GM19372 (cell line): ENCODE results near the gene GLP1R.

Experiments used
- ATAC-seq: cut with Tn5 transposase; IDR thresholded peaks from one replicate; pipeline ENCODE4 v1.9.1; 2021; ENCODE audit warnings: mild to moderate bottlenecking, low read depth, moderate library complexity; ENCODE audit not compliant: unreplicated experiment

The GLP1R gene

GRCh38 chr6:39083231-39083634, 34.7 kb downstream of the GLP1R start:
- ATAC-seq: no peak

GRCh38 chr6:39084506-39084905, 35.9 kb downstream of the GLP1R start:
- ATAC-seq: no peak

DNA sequence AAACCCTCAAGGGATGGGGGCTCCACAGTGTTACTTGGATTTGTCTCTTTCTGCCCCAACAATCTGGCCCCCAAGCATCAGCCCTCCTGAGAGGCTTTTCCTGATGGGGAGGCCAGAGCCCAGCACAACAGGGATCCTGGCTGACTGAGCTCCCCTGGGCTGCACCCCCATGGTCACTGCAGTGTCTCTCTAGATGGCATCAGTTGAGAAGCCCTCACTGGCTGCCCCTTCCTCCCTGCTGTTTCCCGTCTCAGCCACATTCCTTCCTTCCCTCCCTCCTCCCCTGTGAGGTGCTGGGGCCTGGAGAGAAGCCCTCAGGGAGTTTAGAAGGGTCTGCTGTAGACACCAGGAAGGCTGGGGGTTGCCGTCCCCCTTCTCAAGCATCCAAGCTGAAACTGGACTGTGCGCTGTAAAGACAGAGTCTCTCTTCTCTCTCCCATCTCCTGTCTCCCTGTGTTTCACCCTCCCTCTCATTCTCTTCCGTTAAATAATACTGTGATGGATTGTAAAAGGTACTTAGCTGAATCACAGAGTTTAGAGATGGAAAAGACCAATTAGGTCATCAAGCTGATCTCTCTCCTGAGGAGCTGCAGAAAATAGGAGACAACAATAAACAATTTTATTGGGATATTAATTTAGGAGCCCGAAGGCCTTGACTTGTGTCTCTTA, 36.7 kb downstream of the GLP1R start:
- ATAC-seq: no peak

DNA sequence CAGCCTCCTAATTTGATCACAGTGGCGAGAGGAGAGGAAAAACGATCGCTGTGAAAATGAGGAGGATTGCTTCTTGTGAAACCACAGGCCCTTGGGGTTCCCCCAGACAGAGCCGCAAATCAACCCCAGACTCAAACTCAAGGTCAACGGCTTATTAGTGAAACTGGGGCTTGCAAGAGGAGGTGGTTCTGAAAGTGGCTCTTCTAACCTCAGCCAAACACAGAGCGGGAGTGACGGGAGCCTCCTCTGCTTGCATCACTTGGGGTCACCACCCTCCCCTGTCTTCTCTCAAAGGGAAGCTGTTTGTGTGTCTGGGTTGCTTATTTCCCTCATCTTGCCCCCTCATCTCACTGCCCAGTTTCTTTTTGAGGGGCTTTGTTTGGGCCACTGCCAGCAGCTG, 37.7 kb downstream of the GLP1R start:
- peak; percentile 90 for ATAC-seq

DNA sequence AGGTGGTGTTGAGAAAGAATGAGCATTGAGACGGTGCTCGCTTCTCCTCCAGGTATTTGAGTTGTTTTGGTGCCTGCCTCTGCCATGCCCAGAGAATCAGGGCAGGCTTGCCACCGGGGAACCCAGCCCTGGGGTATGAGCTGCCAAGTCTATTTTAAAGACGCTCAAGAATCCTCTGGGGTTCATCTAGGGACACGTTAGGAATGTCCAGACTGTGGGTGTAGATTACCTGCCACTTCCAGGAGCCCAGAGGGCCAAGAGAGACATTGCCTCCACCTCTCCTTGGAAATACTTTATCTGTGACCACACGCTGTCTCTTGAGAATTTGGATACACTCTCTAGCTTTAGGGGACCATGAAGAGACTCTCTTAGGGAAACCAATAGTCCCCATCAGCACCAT, 38.1 kb downstream of the GLP1R start:
- ATAC-seq: no peak

GRCh38 chr6:39087197-39087596, 38.6 kb downstream of the GLP1R start:
- no peak for ATAC-seq

DNA sequence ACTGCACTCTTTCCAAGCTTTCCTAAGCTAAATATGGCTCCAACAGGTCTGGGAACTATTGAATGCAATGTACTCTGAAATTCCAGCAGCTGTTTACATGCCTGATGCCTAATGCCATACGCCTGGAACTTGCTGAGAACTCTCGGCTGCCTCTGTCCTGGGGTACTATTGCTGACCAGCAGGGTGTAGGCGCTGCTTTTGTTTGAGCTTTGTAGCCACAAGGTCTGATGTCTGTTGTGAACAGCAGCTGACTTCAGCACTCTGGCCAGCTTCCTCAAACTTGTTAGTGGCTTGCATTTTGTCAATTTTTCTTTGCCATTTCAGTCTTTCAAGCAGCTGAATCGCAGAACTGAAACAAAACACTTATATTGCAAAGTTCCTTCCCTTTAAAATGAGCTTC, 39.8 kb downstream of the GLP1R start:
- ATAC-seq: no peak

DNA sequence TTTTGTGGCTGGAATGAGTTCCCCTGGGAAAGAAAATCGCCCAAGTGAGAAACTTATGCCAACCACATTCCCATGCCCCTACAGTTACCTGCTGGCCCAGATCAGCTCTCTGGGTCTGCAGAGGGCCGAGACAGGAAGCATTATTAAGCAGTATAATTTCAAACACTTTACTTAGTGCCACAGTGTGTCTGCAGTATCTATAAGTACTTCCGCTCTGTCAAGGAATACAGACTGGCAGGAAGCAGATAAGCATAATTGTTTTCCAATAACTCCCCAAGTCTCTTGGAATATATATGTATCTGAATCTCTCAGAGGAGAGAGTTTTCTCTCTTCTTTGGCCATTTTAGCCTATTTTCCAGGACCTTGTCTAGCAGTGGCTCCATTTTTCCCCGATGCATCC, 41.5 kb downstream of the GLP1R start:
- no peak for ATAC-seq

DNA sequence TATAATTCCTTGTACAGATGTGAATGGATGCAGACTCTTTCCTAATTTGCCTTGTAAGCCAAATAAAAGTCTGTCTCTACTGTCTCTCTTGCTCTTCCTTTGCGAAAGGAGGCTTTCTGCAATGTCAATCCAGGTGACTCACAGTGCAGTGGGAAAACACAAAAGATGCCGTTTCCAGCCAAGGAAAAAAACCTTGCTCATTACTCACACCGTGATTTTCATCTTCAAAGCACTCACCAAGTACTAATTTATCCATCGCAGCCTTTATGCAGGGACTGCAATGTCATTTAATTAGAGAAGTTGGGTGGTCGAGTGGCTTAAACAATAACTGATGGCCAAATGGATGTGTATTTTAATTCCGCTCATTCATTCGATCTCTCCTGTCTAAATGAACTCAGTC, 42.6 kb downstream of the GLP1R start:
- ATAC-seq: no peak

DNA sequence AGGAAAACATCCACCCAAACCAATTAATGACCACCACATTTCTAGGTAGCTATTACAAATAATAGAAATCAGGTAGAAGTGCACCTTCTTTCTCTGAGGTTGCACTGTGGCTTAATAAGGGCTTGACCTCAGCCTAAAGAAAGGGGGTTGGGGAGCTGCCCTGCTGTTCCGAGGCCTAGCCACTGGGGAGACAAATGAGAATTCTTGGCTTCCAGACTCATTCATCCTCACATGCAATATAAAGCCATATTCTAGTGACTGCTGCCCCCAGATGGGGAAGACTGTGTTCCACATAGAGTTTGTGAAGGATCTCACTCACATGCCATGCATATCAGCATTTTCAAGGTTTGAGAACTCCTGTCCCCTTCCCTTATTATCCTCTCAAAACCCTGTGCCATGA, 43.5 kb downstream of the GLP1R start:
- no peak for ATAC-seq

DNA sequence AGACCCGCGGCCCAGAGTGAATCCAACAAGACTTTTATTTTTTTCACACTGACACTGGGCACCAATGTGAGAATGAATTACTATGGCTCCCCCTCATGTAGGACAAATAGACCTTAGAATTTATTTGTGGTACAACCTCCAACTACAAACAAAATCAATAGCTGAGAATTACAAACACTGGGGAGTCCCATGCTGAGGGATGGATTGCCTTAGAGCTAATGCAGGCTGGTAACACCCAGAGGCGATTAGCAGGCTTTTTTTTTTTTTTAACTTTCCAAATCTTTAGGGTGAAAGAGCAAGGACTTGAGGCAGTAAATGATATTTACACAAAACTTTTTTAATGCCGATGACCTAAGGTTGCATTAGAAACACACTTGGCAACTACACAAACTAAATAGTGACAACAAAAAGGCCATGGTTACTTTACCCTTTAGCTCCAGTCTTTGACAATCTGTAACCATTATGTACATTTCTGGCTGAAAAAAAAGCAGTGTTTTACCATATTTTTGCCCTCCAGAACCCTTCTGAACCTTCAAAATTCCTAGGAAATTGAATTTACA, 44.6 kb downstream of the GLP1R start:
- no peak for ATAC-seq

DNA sequence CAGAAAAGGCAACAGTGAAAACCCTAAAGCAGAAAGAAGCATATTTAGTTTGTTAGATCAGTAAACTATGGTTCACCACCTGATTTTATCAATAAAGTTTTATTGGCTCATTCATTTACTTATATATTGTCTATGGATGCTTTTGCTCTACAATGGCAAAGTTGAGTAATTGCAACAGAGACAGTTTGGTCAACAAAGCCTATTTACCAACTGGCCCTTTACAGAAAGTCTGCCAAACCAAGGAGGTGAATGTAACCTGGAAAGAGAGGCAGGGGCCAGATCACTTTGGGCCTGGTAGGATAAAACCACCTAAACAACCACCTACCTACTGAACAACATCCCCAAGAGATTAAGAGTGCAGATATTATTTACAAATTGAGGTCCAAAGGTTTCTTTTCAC, 47.0 kb downstream of the GLP1R start:
- ATAC-seq: no peak

DNA sequence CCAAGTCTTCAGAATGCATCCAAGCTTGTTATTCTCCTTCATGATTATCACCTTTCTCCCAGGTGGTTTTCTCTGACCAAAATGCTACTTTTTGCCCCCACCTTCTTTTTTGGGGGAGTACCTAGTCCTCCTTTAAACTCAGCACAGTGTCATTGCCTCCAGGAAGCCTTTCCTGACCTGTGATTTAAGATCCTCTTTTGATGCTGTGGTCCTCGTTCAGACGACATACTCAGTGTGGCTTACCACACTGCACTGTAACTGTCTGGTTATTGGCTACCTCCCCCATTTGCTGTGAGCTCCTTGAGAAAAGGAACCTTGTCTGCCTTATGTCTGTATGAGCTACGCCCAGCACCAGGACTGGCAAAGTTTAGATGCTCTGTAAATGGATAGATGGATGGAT, 51.8 kb downstream of the GLP1R start:
- ATAC-seq: no peak

GRCh38 chr6:39102071-39102820, 53.7 kb downstream of the GLP1R start:
- ATAC-seq: no peak

- no peak for ATAC-seq
Measured at GRCh38 chr6:39102821-39103136, 54.2 kb downstream of the GLP1R start.

- ATAC-seq: no peak
Measured at GRCh38 chr6:39104528-39104927, 55.9 kb downstream of the GLP1R start.

DNA sequence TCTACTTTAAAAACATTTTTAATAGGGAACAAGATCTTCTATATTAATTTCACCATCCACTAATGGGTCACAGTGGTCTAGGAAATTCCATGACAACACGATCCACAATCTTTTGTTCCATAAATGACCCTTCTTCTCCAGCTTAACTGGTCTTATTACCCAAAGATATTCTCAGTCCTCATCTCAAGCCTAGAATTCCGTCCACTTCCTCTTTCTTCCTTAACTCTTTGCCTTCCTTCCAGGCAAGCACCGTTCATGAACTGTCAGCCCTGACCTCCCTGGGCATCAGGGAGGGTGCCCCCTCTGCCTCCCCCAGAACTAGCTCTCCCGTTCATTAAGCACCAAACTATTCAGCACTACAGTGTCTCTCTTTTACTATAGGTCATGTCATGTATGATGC, 58.5 kb downstream of the GLP1R start:
- no peak for ATAC-seq

GRCh38 chr6:39107641-39108040, 59.1 kb downstream of the GLP1R start:
- no peak for ATAC-seq

DNA sequence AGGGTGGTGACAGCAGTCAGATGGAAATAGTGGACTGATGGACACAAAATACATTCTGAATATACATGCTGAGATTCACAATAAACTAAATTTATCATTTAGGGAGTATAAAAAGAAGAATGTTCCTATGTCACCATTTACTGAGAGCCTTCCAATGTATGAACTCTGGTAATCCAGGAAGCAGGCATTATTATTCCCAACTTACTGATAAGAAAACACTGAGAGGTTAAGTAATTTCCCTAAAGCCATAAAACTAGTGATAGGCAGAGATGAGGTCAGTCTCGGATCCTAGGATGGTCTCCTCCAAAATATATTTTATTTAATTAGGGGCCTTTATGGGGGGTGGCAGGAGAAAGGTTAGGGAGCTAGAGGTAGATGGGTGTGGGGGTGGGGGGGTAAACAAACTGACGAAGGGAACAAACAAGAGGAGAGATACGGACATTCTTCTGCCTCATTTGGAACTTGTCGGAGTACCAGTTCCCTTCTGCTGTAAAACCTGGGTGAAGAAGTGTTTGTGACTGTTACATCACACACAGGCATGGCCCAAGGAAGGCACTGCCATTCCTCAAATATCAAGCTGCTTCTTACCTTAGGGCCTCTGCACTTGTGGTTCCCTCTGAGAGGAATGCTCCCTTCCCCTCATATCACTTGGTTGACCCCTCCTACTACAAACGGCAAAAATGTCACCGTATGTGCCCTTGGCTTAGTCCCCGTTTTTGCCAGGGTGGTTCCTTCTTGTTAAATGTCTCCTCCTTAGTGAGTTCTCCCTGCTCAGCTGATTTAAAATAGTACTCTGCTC, 59.7 kb downstream of the GLP1R start:
- no peak for ATAC-seq

GRCh38 chr6:39111280-39111679, 62.7 kb downstream of the GLP1R start:
- no peak for ATAC-seq

DNA sequence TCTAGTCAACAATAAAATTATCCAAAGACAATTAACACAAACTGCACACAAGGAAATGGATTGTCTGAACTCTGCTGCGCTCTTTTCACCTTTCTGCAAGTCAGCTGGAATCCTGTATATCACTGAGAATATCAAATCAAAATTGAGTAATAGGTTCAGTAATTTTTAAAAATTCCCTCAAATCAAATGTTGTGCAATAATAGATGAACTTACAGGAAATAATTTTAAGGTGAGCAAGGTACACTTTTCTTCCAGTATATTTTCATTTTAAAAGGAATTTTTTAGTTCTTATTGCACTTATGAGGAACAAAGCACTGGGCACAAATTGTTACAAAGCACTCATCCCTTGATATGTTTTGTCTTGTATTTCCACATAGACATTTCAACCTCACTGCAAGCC, 65.2 kb downstream of the GLP1R start:
- ATAC-seq: no peak

DNA sequence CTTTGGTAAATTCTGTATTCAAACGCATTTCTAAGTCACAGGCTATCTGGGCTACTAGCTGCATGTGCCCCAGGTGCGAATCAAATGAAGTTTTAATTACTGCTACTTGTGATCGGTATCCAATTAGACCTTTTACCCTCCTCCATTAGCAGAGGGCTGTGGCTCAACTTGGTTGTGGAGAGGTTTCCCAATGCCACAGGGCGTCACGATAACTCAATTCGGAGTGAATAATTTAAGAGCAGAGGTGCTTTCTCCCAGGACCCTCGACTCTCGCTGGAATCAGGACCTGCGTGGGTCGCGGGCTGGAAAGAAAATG, 65.8 kb downstream of the GLP1R start:
- ATAC-seq: peak; percentile 6
